Psoas muscle (tissue), 8 donors: Measurements from ENCODE around the gene HMGXB4. TPM values are rescaled to one million over a fixed set of nuclear protein-coding genes. Genes with fewer than 3 reads are reported as not detected.

ENCODE experiments used
- ATAC-seq, 4 donors: fragments of 200-7000 bp; cut with Tn5 transposase; one replicate each; pipeline ENCODE4 v1.9.1; 2020; ENCODE audit warnings: moderate library complexity in 3 of 4, mild to moderate bottlenecking in 2 of 4
- DNase-seq, 2 donors: peaks; one replicate each; pipeline ENCODE4 v3.0.0-alpha.2; 2020
- H3K27ac ChIP-seq: fragments of 200-600 bp; one replicate; pipeline ENCODE4 v1.8.0; 2022
- H3K27me3 ChIP-seq, 3 donors: fragments of 200-600 bp in 1 of 3; one replicate each; pipeline versions ENCODE4 v1.6.1 to v1.8.0; 2013 to 2022; ENCODE audit warnings: low read length in 2 of 3, mild to moderate bottlenecking in 2 of 3, moderate library complexity in 1 of 3; ENCODE audit not compliant: insufficient read depth in 3 of 3
- H3K36me3 ChIP-seq, 2 donors: fragments of 200-600 bp in 1 of 2; one replicate each; pipeline versions ENCODE4 v1.6.1 to v1.8.0; 2013 to 2022; ENCODE audit warnings: low read depth in 1 of 2, mild to moderate bottlenecking in 1 of 2, moderate library complexity in 1 of 2; ENCODE audit not compliant: insufficient read depth in 1 of 2
- H3K4me1 ChIP-seq: fragments of 200-600 bp; one replicate; pipeline ENCODE4 v1.8.0; 2022
- H3K4me3 ChIP-seq: fragments of 200-600 bp; one replicate; pipeline ENCODE4 v1.8.0; 2022; ENCODE audit warnings: mild to moderate bottlenecking
- H3K9me3 ChIP-seq: fragments of 200-600 bp; one replicate; pipeline ENCODE4 v1.8.0; 2022
- CTCF ChIP-seq: fragments of 200-600 bp; IDR thresholded peaks from one replicate; pipeline ENCODE4 v1.8.0; 2022; ENCODE audit warnings: antibody characterized with exemption
- WGBS, 3 donors: extraction: QIAGEN DNeasy Blood & Tissue Kit; methylation state at CpG; one replicate each; pipeline versions ENCODE4 v1.1.6 to v1.1.7; 2013; 5-methylcytosine and 5-hydroxymethylcytosine counted together
- intact Hi-C, 2 donors: fragments of 100-400 bp; cut with DNase I; formaldehyde crosslinking; loops; one replicate each; pipeline versions ENCODE4 v1.11.0 to v1.14.2; 2022
- long read RNA-seq, 2 donors: library from polyadenylated mRNA; unstranded; transcript quantifications; one replicate each; pipeline ENCODE4 v2.0.0, GENCODE V29; 2021
- polyA plus RNA-seq, 3 donors: library from polyadenylated mRNA; stranded (reverse); fragments of 200-250 nt; gene quantifications; one replicate each; pipeline ENCODE4 v1.2.3, GENCODE V29; 2013
- total RNA-seq, 4 donors: library from RNA; stranded (reverse); fragmentation: NEBNext Ultra II Directional in 2 of 4; extraction: Animal tissue kit (Norgen Biotek cat#: 25700) in 2 of 4; gene quantifications; one replicate each; pipeline versions ENCODE4 v1.2.1 to v1.2.4, GENCODE V29; 2021 to 2023
- donor health status: healthy with polysubstance abuse.
- donor health status: DM: no; HTN: no; CAD: no; lungs with moderate emphysema.
- donor health status: Bipolar disorder and iron deficiency.
- donor health status: healthy.
- donor health status: DM: yes; HTN: yes; CAD: no.
- donor health status: DM: no; HTN: no; CAD: no.
- donor health status: DM: no; HTN: no; CAD: no.
- donor health status: DM: yes; HTN: yes; CAD: no.

The HMGXB4 gene
- 10 to 100 TPM in 3 of 4 donors, 1 to 10 TPM in 1; 7.1 to 12.4 (median 11.3) TPM for total RNA-seq
- polyA plus RNA-seq = 1 to 10 TPM; 6.0 to 9.7 (median 6.5) TPM
- long read RNA-seq, donor 1, partial matches to known transcripts = 3 of 4 reads
- long read RNA-seq, donor 1, other reads (novel, unspliced or antisense) = 0 of 4 reads
- long read RNA-seq, donor 2, full-length matches to known transcripts = 11 of 21 reads
- long read RNA-seq, donor 2, partial matches to known transcripts = 6 of 21 reads
- long read RNA-seq, donor 2, other reads (novel, unspliced or antisense) = 4 of 21 reads

- peak within 1 kb of the TSS; percentile 97 for H3K27ac ChIP-seq
- 0 to 1% (median 0%) methylated on average over 42 to 84 of the region's 84 CpGs for WGBS, 3 donors
- peak; percentile 92 to 94 for DNase-seq
- TF ChIP-seq CTCF = peak; percentile 17
- intact Hi-C loops = loop anchor here in 1 of 2 donors (5.0 kb wide), 1 partner anchor 40 kb away; the partner anchor contains the start of gene TOM1
- H3K4me1 ChIP-seq = peaks cover 15% of the 10 kb centered on the region
- H3K36me3 ChIP-seq = peaks cover 0 to 7% of the 10 kb centered on the region in 2 donors
- H3K4me3 ChIP-seq = peak within 1 kb of the TSS; percentile 94
- H3K27me3 ChIP-seq = no peaks in the 10 kb centered on the region
- H3K9me3 ChIP-seq = no peaks in the 10 kb centered on the region
- peak; percentile 95 to 98 (median 96) for ATAC-seq
These were observed at the start of gene HMGXB4 for GRCh38 chr22:35257321-35258190. HMGXB4 (plus strand) TSS chr22:35257493; CDS start chr22:35262391, 4,898 bp downstream.

- WGBS, 3 donors = 53 to 64% (median 58%) methylated on average over 4 of the region's 4 CpGs
- DNase-seq (no peak), ATAC-seq (no peak)
- Histone ChIP-seq H3K9me3 (no peaks in the 10 kb centered on the region), H3K27ac (no peak overlapping the region), H3K4me3 (no peak overlapping the region), H3K4me1 (no peaks in the 10 kb centered on the region), H3K36me3 (no peaks in the 10 kb centered on the region), H3K27me3 (peaks cover 0 to 29% (median 4%) of the 10 kb centered on the region in 3 donors)
- TF ChIP-seq CTCF = no peak
- intact Hi-C loops = no loop called here
These were observed 49.3 kb upstream of the HMGXB4 start for GRCh38 chr22:35208003-35208402.

GRCh38 chr22:35209203-35209602, 48.1 kb upstream of the HMGXB4 start:
- H3K36me3 ChIP-seq = no peaks in the 10 kb centered on the region
- WGBS, 3 donors = 90 to 97% (median 93%) methylated on average over 7 of the region's 7 CpGs
- no peak overlapping the region for H3K4me3 ChIP-seq
- H3K9me3 ChIP-seq = no peaks in the 10 kb centered on the region
- ATAC-seq (no peak), DNase-seq (no peak)
- no peak for TF ChIP-seq CTCF
- H3K27me3 ChIP-seq = peaks cover 0 to 31% (median 4%) of the 10 kb centered on the region in 3 donors
- H3K4me1 ChIP-seq = no peaks in the 10 kb centered on the region
- intact Hi-C loops = no loop called here
- H3K27ac ChIP-seq = no peak overlapping the region

- no peak for TF ChIP-seq CTCF
- Histone ChIP-seq H3K36me3 (no peaks in the 10 kb centered on the region), H3K4me1 (no peaks in the 10 kb centered on the region), H3K27ac (no peak overlapping the region), H3K9me3 (no peaks in the 10 kb centered on the region), H3K4me3 (no peak overlapping the region), H3K27me3 (peaks cover 0 to 22% (median 4%) of the 10 kb centered on the region in 3 donors)
- WGBS, 3 donors = 26 to 50% (median 28%) methylated on average over 3 of the region's 3 CpGs
- ATAC-seq (peak in 1 of 4 donors; percentile 65), DNase-seq (no peak)
- intact Hi-C loops = no loop called here
These were observed 45.3 kb upstream of the HMGXB4 start for GRCh38 chr22:35212009-35212408.
